ENCODE measurements around the gene ACAN. TPM values are rescaled to one million over a fixed set of nuclear protein-coding genes. Genes with fewer than 3 reads are reported as not detected.

The ACAN gene
- total and polyA plus RNA-seq, 8 donors: under 0.01 to 2.0 (median 0.40) TPM; not detected in 4

DNA sequence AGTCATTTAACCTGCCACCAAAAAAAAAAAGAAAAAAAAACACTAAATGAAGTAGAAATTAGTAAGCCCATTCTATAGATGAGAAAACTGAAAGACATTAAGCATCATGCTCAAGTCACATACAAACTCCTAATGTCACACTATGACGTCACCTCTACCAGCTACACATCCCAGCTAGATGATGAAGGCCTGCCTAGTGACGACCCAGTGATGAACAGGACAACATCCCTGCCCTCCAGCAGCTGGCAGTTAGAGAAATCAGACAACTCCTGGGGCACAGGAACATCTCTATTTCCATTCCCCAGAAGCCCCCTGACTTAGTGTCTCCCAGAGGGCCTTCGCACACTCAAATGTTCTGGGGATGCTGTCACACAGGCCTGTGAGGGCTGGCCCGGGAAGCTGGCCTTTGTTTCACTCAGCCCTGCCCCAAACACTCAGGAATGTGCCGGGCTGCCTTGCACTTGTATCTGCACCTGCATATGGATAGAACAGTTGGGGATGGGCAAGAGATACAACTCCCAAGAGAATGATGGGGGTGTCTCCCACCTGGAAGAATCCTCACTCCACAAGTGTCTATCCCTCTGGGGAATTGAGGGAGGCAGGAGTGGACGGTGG is 99.1 kb downstream of the ACAN start:
- Histone ChIP-seq H3K27ac (no peak overlapping the region), H3K4me3 (no peak overlapping the region), H3K36me3 (peaks cover 11 to 67% (median 49%) of the 10 kb centered on the region in 4 donors), H3K4me1 (peaks cover 6 to 25% (median 15%) of the 10 kb centered on the region in 4 donors), H3K9me3 (no peaks in the 10 kb centered on the region), H3K27me3 (no peaks in the 10 kb centered on the region)
- TF ChIP-seq, protein P1, sequence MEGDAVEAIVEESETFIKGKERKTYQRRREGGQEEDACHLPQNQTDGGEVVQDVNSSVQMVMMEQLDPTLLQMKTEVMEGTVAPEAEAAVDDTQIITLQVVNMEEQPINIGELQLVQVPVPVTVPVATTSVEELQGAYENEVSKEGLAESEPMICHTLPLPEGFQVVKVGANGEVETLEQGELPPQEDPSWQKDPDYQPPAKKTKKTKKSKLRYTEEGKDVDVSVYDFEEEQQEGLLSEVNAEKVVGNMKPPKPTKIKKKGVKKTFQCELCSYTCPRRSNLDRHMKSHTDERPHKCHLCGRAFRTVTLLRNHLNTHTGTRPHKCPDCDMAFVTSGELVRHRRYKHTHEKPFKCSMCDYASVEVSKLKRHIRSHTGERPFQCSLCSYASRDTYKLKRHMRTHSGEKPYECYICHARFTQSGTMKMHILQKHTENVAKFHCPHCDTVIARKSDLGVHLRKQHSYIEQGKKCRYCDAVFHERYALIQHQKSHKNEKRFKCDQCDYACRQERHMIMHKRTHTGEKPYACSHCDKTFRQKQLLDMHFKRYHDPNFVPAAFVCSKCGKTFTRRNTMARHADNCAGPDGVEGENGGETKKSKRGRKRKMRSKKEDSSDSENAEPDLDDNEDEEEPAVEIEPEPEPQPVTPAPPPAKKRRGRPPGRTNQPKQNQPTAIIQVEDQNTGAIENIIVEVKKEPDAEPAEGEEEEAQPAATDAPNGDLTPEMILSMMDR (IDR thresholded peaks at IDR 0.05): no peak
- no peak for TF ChIP-seq POLR2A (IDR thresholded peaks at IDR 0.05)
- TF ChIP-seq EP300 (IDR thresholded peaks at IDR 0.05): no peak
- no peak for TF ChIP-seq POLR2AphosphoS5 (IDR thresholded peaks at IDR 0.05)
- intact Hi-C loops (cut with DNase I; ENCODE audit: low total_unique reads): loop anchor here (5.0 to 10.0 kb wide), 2 partner anchors 115 to 282 kb away; no protein-coding TSS in a partner anchor
- DNase-seq: no peak
- 74 to 89% (median 87%) methylated on average over 5 to 6 of the region's 6 CpGs for WGBS, 5 donors

DNA sequence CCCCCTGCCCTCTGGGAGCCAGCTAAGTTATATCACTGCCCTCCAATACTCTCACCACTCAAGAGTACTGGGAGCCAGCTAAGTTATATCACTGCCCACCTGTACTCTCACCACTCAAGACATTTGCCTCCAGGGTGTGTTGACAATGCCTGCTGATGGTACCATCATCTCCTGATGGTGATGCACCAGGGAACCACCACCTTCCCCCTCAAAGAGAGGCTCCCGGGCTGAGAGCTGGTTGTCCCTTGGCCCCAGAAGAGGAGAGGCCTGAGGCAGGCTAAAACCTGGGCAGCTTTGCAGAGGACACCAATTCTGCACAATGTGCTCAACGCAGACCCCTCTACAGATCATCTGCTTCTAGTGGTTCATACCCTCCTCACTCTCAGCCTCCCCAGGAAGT is 99.6 kb downstream of the ACAN start:
- Histone ChIP-seq H3K27ac (no peak overlapping the region), H3K4me1 (peaks cover 3 to 21% (median 10%) of the 10 kb centered on the region in 4 donors), H3K9me3 (no peaks in the 10 kb centered on the region), H3K4me3 (no peak overlapping the region), H3K27me3 (no peaks in the 10 kb centered on the region), H3K36me3 (peaks cover 11 to 67% (median 50%) of the 10 kb centered on the region in 4 donors)
- TF ChIP-seq, protein P1 (IDR thresholded peaks at IDR 0.05): no peak
- TF ChIP-seq POLR2A (IDR thresholded peaks at IDR 0.05) (no peak), EP300 (IDR thresholded peaks at IDR 0.05) (no peak), POLR2AphosphoS5 (IDR thresholded peaks at IDR 0.05) (no peak)
- no peak for DNase-seq
- 69 to 97% (median 82%) methylated on average over 2 of the region's 2 CpGs for WGBS, 5 donors
- intact Hi-C loops (cut with DNase I; ENCODE audit: low total_unique reads): loop anchor here (5.0 to 10.0 kb wide), 2 partner anchors 114 to 282 kb away; no protein-coding TSS in a partner anchor

DNA sequence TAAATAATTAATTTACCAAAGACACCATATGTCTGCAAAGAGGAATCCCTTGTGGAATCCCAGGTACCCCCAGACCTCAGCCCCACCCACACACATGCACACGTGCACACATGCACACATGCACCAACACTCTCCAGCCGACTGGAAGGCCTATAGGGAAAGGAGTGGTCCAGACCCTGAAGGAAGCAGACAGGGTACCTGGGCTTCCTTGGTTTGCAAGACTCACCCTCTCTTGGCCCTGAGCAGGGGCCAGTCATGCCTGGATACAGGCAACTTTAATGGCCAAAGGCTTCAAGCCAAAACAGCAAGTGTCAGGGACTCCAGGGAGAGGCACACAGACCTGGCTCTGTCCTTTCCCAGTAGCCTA is 101.0 kb downstream of the ACAN start:
- DNase-seq: no peak
- H3K4me3 ChIP-seq: no peak overlapping the region
- TF ChIP-seq EP300 (IDR thresholded peaks at IDR 0.05): no peak
- TF ChIP-seq POLR2A (IDR thresholded peaks at IDR 0.05): no peak
- TF ChIP-seq POLR2AphosphoS5 (IDR thresholded peaks at IDR 0.05): no peak
- TF ChIP-seq, protein P1 (IDR thresholded peaks at IDR 0.05): no peak
- 66 to 78% (median 68%) methylated on average over 2 of the region's 2 CpGs for WGBS, 5 donors
- no peaks in the 10 kb centered on the region for H3K27me3 ChIP-seq
- peaks cover 11 to 71% (median 58%) of the 10 kb centered on the region in 4 donors for H3K36me3 ChIP-seq
- H3K9me3 ChIP-seq: no peaks in the 10 kb centered on the region
- intact Hi-C loops (cut with DNase I; ENCODE audit: low total_unique reads): loop anchor here (5.0 to 10.0 kb wide), 2 partner anchors 113 to 281 kb away; no protein-coding TSS in a partner anchor
- peaks cover 4 to 25% (median 11%) of the 10 kb centered on the region in 4 donors for H3K4me1 ChIP-seq
- H3K27ac ChIP-seq: no peak overlapping the region

DNA sequence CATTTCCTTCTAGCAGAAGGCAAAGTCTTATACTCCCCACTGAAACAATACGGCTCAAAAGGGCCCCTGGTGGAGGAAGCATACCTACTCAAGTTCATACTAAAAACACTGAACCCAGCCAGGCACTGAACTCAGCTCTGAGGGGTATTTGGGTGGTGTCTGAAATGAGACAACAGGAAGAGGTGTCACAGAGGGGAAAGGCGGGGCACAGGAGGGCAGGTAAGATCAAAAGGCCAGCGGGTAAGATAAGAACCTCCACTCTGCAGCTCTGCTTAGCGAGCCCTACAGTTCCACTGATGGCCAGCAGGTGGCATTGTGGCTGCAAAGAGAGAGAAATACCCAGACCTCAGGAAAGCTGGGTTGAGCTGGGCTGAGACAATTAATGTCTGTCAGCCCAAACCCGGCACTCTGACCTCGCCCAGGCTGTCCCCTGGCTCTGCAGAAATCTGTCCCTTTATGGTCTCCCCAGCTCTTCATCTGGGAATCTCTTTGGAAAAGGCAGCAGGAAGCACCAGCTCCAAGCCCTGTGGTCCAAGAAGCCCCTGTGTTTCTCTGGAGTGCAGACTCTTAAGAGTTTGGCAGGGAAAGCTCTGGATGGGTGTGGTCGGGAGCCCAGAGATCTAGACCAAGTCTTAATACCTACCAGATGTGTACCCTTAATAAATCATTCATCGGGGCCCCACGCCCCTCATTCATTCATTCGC is 101.5 kb downstream of the ACAN start:
- H3K27me3 ChIP-seq: no peaks in the 10 kb centered on the region
- peak overlapping the region in 1 of 5 donors; percentile 21 for H3K27ac ChIP-seq
- 16 to 27% (median 19%) methylated on average over 10 of the region's 10 CpGs for WGBS, 5 donors
- peaks cover 4 to 30% (median 14%) of the 10 kb centered on the region in 4 donors for H3K4me1 ChIP-seq
- intact Hi-C loops (cut with DNase I; ENCODE audit: low total_unique reads): loop anchor here (5.0 to 10.0 kb wide), 2 partner anchors 113 to 280 kb away; no protein-coding TSS in a partner anchor
- TF ChIP-seq EP300 (IDR thresholded peaks at IDR 0.05): no peak
- TF ChIP-seq, protein P1 (IDR thresholded peaks at IDR 0.05): peak in 6 of 7 experiments; percentile 81 to 100 (median 96)
- TF ChIP-seq POLR2AphosphoS5 (IDR thresholded peaks at IDR 0.05): peak in 1 of 3 donors; percentile 30
- peak; percentile 85 to 94 for DNase-seq
- no peak overlapping the region for H3K4me3 ChIP-seq
- H3K9me3 ChIP-seq: no peaks in the 10 kb centered on the region
- H3K36me3 ChIP-seq: peaks cover 11 to 75% (median 60%) of the 10 kb centered on the region in 4 donors

All from stomach (tissue), 9 donors.